ENCODE data around the gene PKIG.

DNA sequence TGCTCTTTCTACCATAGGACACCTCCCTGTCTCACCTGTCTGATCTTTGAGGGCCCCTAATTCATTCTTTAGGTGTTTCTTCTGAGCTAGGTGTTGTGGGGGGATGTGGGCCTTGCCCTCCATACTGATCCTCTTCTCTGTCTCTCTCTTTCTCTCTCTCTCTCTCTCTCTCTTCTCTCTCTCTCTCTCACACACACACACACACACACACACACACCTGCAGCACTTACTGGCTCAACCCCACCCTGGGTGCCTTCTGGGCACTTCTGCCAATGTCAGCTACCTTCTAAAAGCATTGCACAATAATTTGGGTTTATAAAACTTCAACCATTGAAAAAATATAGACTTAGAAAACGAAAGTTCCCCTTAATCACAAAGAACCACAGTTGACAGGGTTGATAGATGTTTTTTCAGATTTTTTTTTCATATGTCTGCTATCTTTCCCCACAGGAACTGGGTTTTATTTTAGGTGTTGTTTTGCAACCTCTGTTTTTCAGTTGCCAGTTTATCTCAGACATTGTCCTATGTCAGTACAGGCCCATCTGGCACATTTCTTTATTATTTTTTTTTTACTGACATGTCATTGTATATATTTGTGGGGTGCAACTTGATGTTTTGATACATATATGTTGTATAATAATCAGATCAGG, 28.1 kb downstream of the PKIG start:
- TF ChIP-seq SP2 (IDR thresholded peaks at IDR 0.05; ENCODE audit: low read length) (no peak), CTCF (IDR thresholded peaks at IDR 0.05; ENCODE audit: control extremely low read depth in 1 of 3, insufficient read depth in 1 of 3, low read depth in 1 of 3, low read length in 3 of 3) (no peak), POLR2A (IDR thresholded peaks at IDR 0.05; ENCODE audit: control extremely low read depth in 1 of 2, low read depth in 2 of 2, low read length in 2 of 2) (no peak), GTF2F1 (IDR thresholded peaks at IDR 0.05; ENCODE audit: borderline replicate concordance, low read depth, low read length) (no peak), POLR2AphosphoS5 (IDR thresholded peaks at IDR 0.05; ENCODE audit: low read depth, low read length) (no peak), E2F6 (IDR thresholded peaks at IDR 0.05) (no peak), CREB1 (IDR thresholded peaks at IDR 0.05) (no peak), TAF1 (IDR thresholded peaks at IDR 0.05; ENCODE audit: low read depth, low read length) (no peak), RXRA (IDR thresholded peaks at IDR 0.05; ENCODE audit: insufficient read depth, low read depth, low read length) (no peak), RNF2 (IDR thresholded peaks at IDR 0.05; ENCODE audit: borderline replicate concordance, low read depth, low read length, missing control alignments, poor library complexity, severe bottlenecking) (no peak), TBP (IDR thresholded peaks at IDR 0.05; ENCODE audit: low read depth, low read length) (no peak), CHD2 (IDR thresholded peaks at IDR 0.05; ENCODE audit: low read length) (no peak)
